Tibial nerve (tissue), 4 donors: ENCODE results near the gene GPR101.

Experiments
- CTCF ChIP-seq, 5 experiments: fragments of 200-600 bp in 3 of 5; fragments of 450-650 bp in 2 of 5; sonication (generic) in 3 of 5; IDR thresholded peaks; one replicate each; pipeline ENCODE4 v1.5.1; 2016 to 2019; ENCODE audit warnings: antibody characterized with exemption in 5 of 5, mild to moderate bottlenecking in 3 of 5, moderate library complexity in 2 of 5
- EP300 ChIP-seq, 2 donors: sonication (generic); formaldehyde crosslinking; IDR thresholded peaks; one replicate each; pipeline ENCODE4 v1.6.1; 2017; ENCODE audit warnings: antibody characterized with exemption in 2 of 2, mild to moderate bottlenecking in 1 of 2

GRCh38 chrX:137067147-137067546 is 33.4 kb upstream of the GPR101 start:
- TF ChIP-seq CTCF (IDR thresholded peaks at IDR 0.05) (no peak), EP300 (IDR thresholded peaks at IDR 0.05) (no peak)
